ENCODE results near the gene TCF7L1.
"Not testable (repeated sequence)": the region's sequence is repeated elsewhere in the genome, so short reads cannot be mapped to it uniquely, and the experiment has no call there.

TCF7L1 gene

DNA sequence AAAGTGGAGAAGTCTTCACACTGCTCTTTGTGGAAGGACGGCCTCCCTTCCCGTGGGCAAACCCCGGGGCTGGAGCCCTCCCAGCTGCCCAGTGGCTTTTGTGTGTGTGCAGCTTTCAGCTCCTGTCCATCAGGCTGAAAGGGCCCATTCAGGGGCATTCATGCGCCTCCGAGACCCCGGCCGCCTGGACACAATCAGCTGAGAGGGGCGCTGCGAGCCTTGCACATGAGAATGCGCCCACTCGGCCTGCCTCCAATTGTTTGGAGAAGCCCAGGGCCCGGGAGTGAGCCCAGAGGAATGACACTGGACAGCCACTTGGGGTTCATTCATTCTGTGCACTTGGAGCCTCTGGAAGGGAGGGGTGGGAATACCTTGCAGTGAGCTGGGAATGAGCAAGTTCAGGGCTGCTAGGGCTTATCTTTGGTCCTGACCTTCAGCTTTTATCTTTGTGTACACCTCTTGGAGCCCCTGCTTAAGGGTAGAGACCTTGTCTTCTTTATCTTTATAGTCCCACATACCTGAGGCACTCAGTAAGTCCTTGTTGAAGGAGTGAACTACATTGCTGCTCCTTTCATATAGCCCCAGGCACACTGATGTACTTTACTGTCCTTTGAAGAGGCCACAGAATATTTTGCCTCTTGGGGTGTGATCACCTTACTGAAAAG lies 56.5 kb downstream of the TCF7L1 start:
- H3K27ac Mint-ChIP-seq = peak overlapping the region; percentile 37
- no peaks in the 10 kb centered on the region for H3K4me1 Mint-ChIP-seq
- H3K4me3 Mint-ChIP-seq = no peak overlapping the region
- peaks cover 1% of the 10 kb centered on the region for H3K9me3 Mint-ChIP-seq
- H3K36me3 Mint-ChIP-seq = no peaks in the 10 kb centered on the region
- no peak for ATAC-seq (ENCODE audit: low read depth)
- DNase-seq (ENCODE audit: low spot score in 2 of 2) = no peak
- H3K27me3 Mint-ChIP-seq = peaks cover 6% of the 10 kb centered on the region

DNA sequence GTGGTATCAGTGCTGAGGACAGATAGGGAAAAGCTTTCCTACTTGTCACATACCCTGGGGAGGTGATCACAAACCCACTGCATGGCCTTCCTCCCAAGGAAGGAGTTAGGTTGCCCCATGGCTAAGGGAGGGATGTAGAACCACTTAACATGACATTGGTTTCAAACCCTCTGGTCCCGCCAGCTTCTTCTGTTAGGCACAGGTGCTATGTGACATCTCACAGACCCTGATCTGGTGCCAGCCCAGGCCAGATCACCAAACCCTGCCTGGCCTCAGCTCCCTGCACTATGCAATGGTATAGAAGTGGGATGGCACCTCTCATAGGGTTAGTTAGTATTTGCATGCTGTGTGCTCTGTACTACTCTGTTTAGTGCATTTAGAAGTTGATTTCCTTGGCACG lies 58.0 kb downstream of the TCF7L1 start:
- H3K27me3 Mint-ChIP-seq = no peaks in the 10 kb centered on the region
- ATAC-seq (ENCODE audit: low read depth) (no peak), DNase-seq (ENCODE audit: low spot score in 2 of 2) (no peak)
- H3K4me1 Mint-ChIP-seq = no peaks in the 10 kb centered on the region
- no peaks in the 10 kb centered on the region for H3K36me3 Mint-ChIP-seq
- H3K27ac Mint-ChIP-seq = no peak overlapping the region
- peaks cover 1% of the 10 kb centered on the region for H3K9me3 Mint-ChIP-seq
- no peak overlapping the region for H3K4me3 Mint-ChIP-seq

DNA sequence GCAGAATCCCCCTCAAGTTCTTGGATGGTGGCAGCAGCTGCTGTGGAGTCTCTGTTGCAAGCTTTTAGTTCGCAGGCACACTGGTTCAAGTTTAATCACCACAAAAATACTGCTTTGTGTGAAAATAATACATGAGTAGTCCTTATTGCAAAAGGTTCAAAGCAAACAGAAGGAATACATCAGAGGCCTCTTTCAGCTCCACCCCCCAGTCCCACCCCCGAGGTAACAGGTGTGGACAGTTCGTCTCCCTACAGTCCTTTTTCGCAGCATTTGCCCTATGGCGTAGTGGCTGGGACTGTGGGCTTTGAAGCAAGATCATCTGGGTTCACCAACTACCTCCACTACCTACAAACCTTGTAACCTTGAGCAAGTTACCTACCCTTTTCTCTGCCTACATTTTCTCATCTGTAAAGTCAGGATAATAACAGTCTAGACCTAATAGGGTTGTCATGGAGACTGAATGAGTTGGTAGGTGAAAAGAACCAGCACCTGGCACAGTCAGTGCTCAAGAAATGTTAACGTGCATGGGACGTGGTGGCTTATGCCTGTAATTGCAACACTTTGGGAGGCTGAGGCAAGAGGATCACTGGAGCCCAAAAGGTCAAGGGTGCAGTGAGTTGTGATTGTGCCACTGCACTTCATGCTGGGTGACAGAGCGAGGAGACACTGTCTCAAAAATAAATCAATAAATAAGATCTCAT lies 61.7 kb downstream of the TCF7L1 start:
- Mint-ChIP-seq H3K36me3 (no peaks in the 10 kb centered on the region), H3K4me3 (no peak overlapping the region), H3K27ac (no peak overlapping the region), H3K9me3 (peaks cover 1% of the 10 kb centered on the region), H3K27me3 (peaks cover 3% of the 10 kb centered on the region), H3K4me1 (no peaks in the 10 kb centered on the region)
- ATAC-seq (ENCODE audit: low read depth) (no peak), DNase-seq (ENCODE audit: low spot score in 2 of 2) (no peak)

DNA sequence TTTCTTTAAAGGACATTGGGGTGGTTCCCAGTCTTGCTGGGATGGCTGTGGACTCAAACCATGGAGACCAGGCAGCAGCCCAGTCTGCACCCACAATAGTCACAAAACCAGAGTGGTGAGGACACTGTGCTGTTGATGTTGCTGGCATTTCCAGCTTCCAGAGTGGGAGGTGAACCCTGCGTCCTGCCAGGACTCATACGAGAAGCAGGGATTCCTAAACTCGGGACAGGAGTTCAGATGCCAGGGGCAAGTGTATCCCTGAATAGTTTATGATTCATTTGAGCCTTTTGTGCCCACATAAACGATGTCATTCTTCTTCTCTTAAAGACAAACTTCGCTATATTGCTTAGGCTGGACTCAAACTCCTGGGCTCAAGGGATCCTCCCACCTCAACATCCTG lies 62.8 kb downstream of the TCF7L1 start:
- DNase-seq (ENCODE audit: low spot score in 2 of 2) = no peak
- Mint-ChIP-seq H3K36me3 (no peaks in the 10 kb centered on the region), H3K4me1 (no peaks in the 10 kb centered on the region), H3K27ac (no peak overlapping the region), H3K27me3 (peaks cover 5% of the 10 kb centered on the region), H3K9me3 (peaks cover 1% of the 10 kb centered on the region), H3K4me3 (no peak overlapping the region)
- ATAC-seq (ENCODE audit: low read depth) = no peak

DNA sequence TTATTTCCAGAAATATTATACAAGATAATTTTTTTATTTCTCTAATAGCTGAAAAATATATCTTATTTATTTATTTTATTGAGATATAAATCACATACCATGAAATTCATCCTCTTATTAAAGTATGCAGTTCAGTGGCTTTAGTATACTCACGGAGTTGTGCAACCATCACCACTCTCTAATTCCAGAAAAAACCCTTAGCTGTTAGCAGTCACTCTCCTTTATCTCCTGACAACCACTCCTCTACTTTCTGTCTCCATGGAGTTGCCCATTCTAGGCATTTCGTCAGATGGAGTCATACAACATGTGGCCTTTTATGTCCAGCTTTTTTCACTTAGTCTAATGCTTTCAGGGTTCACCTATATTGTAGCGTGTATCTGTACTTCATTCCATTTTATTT lies 66.5 kb downstream of the TCF7L1 start:
- no peak for DNase-seq (ENCODE audit: low spot score in 2 of 2)
- peaks cover 5% of the 10 kb centered on the region for H3K27me3 Mint-ChIP-seq

DNA sequence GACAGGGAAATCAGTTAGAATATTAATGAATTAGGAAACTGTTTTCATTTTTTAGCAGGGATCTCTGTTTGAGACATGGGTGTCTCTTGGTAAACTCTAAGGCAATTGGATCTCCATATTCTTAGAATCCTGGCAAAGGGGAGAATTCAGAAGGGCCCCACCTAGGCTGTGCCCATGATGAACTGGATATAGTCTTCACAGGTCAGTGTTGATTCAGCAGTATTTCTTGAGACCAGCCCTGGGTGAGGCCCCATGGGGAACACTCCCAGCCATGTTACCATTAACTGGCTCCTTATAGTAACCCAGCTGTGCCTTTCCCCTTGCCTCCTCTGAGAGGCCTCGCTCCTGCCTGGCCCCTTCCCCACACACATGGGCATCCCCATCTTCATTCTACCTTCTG lies 76.7 kb downstream of the TCF7L1 start:
- no peak for DNase-seq (ENCODE audit: low spot score in 2 of 2)
- H3K27me3 Mint-ChIP-seq = peaks cover 17% of the 10 kb centered on the region
- peaks cover 3% of the 10 kb centered on the region for H3K4me1 Mint-ChIP-seq
- H3K4me3 Mint-ChIP-seq = no peak overlapping the region
- H3K9me3 Mint-ChIP-seq = no peaks in the 10 kb centered on the region
- ATAC-seq (ENCODE audit: low read depth) = no peak
- no peaks in the 10 kb centered on the region for H3K36me3 Mint-ChIP-seq
- H3K27ac Mint-ChIP-seq = no peak overlapping the region

More for the DNA sequence above, 66.5 kb downstream of the TCF7L1 start:
- ATAC-seq (ENCODE audit: low read depth) = no peak
- H3K9me3 Mint-ChIP-seq = no peaks in the 10 kb centered on the region
- H3K4me1 Mint-ChIP-seq = no peaks in the 10 kb centered on the region
- no peak overlapping the region for H3K27ac Mint-ChIP-seq
- no peaks in the 10 kb centered on the region for H3K36me3 Mint-ChIP-seq
- H3K4me3 Mint-ChIP-seq = no peak overlapping the region

DNA sequence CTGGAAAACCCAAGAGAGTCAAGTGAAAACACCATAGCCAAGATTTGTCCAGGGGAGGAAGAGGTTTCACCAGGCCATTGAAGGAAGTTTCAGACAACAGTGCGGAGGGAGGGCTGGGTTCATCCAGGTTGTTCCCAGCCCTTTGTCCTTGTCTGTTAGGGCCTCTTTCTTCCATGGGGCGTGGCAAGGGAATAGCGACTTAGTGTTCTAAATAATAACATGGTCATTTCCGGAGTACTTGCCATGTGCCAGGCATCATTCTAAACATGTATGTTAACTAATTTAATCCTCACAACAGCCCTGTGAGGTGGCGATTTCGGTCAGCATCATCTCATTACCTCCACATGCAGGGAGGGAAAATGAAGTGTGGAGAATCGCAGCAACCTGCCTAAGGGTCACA lies 77.3 kb downstream of the TCF7L1 start:
- Mint-ChIP-seq H3K27me3 (peaks cover 17% of the 10 kb centered on the region), H3K4me3 (no peak overlapping the region), H3K27ac (no peak overlapping the region), H3K4me1 (peaks cover 3% of the 10 kb centered on the region), H3K36me3 (no peaks in the 10 kb centered on the region), H3K9me3 (no peaks in the 10 kb centered on the region)
- no peak for DNase-seq (ENCODE audit: low spot score in 2 of 2)
- ATAC-seq (ENCODE audit: low read depth) = no peak

DNA sequence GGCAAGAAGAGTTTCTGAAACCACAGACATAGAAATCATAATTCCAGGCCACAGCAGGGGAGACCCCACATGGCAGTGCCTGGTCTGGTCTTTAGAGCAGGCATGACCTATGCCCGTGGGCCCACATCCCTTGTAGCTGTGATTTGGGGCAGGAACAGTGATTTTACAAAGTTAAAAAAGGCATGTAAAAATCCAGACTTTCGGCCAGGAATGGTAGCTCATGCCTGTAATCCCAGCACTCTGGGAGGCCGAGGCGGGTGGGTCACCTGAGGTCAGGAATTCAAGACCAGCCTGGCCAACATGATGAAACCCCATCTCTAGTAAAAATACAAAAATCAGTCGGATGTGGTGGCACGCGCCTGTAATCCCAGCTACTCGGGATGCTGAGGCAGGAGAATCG lies 78.4 kb downstream of the TCF7L1 start:
- not testable (repeated sequence) for H3K36me3 Mint-ChIP-seq

DNA sequence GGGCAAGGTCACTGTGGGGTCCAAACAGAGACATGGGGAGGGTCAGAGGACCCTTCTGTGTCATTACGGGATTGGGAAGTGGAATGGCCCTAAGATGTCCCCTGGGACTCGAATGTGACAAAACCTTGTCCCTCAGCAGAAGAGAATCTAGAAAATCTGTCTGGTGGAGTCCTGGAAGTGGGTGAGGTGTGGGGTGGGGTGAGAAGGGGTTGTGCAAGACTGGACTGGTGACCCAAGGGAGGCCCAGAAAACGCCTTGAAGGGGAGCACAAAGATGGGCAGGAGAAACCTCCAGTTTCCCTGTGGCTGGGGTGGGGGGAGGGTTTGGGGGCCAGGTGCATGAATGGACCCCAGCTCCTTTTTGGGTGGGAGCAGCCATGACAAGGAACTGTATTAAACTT lies 79.6 kb downstream of the TCF7L1 start:
- ATAC-seq (ENCODE audit: low read depth) (no peak), DNase-seq (ENCODE audit: low spot score in 2 of 2) (no peak)
- Mint-ChIP-seq H3K27me3 (peaks cover 23% of the 10 kb centered on the region), H3K4me1 (peaks cover 3% of the 10 kb centered on the region), H3K36me3 (no peaks in the 10 kb centered on the region), H3K9me3 (no peaks in the 10 kb centered on the region), H3K27ac (no peak overlapping the region), H3K4me3 (no peak overlapping the region)

More for the DNA sequence above, 78.4 kb downstream of the TCF7L1 start:
- H3K27ac Mint-ChIP-seq; H3K4me3 Mint-ChIP-seq; ATAC-seq (ENCODE audit: low read depth); H3K4me1 Mint-ChIP-seq; H3K9me3 Mint-ChIP-seq; DNase-seq (ENCODE audit: low spot score in 2 of 2): not testable (repeated sequence)
- H3K27me3 Mint-ChIP-seq = peaks cover 17% of the 10 kb centered on the region

DNA sequence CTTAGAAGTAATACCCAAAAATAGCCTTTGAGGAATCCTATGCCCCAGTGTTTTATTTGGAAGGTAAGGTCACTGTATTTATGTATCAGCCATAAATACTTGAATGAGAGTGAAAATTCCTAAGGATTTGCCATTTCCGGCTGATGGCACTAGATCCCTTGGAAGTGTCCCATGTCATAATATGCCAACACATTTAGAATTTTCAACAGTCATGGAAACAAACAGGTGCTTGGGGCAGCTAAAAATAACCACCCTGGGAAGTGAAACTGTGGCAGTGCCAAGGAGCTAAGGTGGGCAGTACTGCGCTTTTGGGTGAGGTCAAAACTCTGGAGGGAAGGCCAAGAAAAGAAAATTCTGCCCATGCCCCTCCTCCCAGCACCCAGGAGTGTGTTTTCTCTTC lies 80.2 kb downstream of the TCF7L1 start:
- peaks cover 3% of the 10 kb centered on the region for H3K4me1 Mint-ChIP-seq
- H3K27me3 Mint-ChIP-seq = peaks cover 21% of the 10 kb centered on the region
- no peaks in the 10 kb centered on the region for H3K9me3 Mint-ChIP-seq
- no peak for DNase-seq (ENCODE audit: low spot score in 2 of 2)
- no peak overlapping the region for H3K4me3 Mint-ChIP-seq
- ATAC-seq (ENCODE audit: low read depth) = no peak
- H3K36me3 Mint-ChIP-seq = no peaks in the 10 kb centered on the region
- no peak overlapping the region for H3K27ac Mint-ChIP-seq

DNA sequence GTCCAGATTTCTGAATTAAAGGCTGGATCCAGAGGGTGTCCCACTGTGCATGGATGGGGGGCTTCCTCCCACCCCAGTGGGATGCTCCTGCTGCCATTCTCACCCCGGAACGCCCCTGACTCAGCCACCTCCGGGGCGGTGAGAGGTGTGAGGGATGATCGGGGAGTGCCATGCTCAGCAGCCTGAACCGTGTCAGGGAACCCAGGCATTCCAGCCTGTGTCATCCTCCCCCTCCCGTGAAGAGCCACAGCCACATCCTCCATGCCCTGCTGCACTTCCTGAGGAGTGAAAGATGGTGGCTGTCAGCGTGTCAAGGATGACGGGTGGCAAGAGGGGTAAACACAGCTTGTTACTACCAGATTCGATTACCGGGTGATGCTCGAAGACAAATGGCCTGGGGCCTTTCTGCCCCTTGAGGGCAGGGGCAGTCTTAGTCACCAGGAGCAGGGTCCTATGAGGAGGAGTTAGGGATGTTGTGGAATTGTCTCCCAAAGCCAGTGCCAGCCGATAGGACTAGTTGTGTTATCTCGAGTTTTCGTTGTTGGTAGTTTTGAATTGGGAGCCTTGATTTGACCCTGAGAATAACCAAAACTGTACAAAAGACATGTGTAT lies 80.8 kb downstream of the TCF7L1 start:
- Mint-ChIP-seq H3K9me3 (no peaks in the 10 kb centered on the region), H3K27ac (no peak overlapping the region), H3K36me3 (no peaks in the 10 kb centered on the region), H3K4me1 (peaks cover 3% of the 10 kb centered on the region), H3K27me3 (peaks cover 21% of the 10 kb centered on the region), H3K4me3 (no peak overlapping the region)
- no peak for DNase-seq (ENCODE audit: low spot score in 2 of 2)
- ATAC-seq (ENCODE audit: low read depth) = no peak

DNA sequence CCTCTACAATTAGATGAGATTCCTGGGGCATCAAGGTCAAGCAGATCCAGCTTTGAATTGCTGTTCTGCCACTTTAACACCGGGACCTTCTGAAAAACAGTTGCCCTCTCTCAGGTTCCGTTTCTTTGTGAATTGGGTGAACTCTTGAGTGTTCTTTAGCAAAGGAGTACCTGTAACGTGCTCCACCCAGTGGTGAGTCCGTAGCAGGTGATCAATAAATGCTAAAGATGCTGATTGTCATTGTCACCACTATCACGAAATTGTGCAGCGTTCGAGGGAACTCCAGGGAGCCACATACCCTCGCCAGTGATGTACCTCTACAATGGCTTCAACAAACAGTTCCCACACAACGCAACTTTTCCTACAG lies 81.9 kb downstream of the TCF7L1 start:
- DNase-seq (ENCODE audit: low spot score in 2 of 2) (no peak), ATAC-seq (ENCODE audit: low read depth) (no peak)
- peaks cover 3% of the 10 kb centered on the region for H3K4me1 Mint-ChIP-seq
- no peaks in the 10 kb centered on the region for H3K36me3 Mint-ChIP-seq
- peaks cover 23% of the 10 kb centered on the region for H3K27me3 Mint-ChIP-seq
- no peak overlapping the region for H3K4me3 Mint-ChIP-seq
- H3K27ac Mint-ChIP-seq = no peak overlapping the region
- no peaks in the 10 kb centered on the region for H3K9me3 Mint-ChIP-seq

DNA sequence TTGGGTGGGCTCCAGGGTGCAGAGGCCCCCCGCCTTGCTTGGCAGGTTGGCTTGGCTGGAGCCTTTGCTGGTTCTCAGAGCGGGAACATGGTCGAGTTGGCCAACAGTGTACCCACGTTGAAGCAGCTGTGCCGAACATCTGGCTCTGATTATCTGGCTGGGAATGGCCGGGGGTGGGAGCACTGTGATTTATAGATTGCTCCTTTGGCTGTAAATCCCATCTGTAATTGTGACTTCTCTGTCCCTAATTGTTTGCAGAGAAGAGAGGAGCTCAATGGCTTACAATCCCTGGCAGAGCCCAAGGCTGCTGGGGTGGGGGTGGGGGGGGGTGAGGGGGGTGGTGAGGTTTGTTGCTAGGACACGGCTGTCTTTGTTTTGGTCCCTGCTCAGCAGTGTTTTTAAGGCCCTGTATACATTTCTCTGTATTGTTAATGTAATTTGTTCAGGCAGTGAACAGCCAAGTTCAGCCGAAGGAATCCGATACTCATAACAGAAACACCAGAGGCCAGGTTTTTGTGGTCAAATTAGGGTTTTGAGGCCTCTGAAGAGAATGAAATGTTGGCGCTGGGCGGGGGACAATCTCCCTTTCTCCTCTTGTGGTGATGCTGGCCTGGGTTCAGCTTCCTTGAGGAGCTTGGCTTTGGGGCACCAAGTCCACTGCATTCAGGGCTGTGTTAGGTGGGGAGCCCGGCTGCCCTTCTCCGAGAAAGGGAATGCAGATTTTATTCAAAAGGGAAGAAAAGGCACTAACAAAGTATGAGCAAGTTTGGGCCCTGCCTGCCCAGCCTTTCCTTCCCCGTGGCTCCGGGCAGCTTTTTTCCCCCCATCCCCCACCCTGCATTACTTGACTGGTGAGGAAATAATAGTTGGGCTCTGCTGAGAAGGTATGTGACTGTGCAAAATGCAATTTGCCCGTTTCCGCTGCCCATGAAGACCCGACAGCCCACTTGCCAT lies 82.5 kb downstream of the TCF7L1 start:
- Mint-ChIP-seq H3K4me1 (peaks cover 3% of the 10 kb centered on the region), H3K9me3 (no peaks in the 10 kb centered on the region), H3K36me3 (no peaks in the 10 kb centered on the region), H3K27ac (no peak overlapping the region), H3K27me3 (peaks cover 23% of the 10 kb centered on the region), H3K4me3 (no peak overlapping the region)
- DNase-seq (ENCODE audit: low spot score in 2 of 2) (no peak), ATAC-seq (ENCODE audit: low read depth) (no peak)

DNA sequence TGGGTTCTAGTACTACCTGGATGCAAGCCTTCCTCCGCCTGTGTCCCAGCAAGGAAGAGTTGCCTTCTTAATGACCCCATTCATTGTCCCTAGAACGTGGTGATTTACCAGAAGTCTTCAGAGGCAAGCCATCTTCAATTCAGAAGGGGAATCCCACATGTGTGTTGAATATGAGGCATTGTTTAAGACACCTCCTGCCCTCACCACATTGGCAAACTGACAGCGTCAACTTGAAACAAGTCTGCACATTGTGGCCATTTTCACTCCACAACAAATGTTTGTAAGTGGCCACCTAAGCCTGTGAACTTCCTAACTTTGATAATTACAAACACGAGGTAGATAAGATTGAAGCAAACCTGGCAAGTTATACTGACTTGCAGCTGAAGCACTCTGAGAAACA lies 83.7 kb downstream of the TCF7L1 start:
- H3K4me3 Mint-ChIP-seq = no peak overlapping the region
- H3K27me3 Mint-ChIP-seq = peaks cover 21% of the 10 kb centered on the region
- DNase-seq (ENCODE audit: low spot score in 2 of 2) = no peak
- no peak for ATAC-seq (ENCODE audit: low read depth)
- H3K9me3 Mint-ChIP-seq = no peaks in the 10 kb centered on the region
- no peak overlapping the region for H3K27ac Mint-ChIP-seq
- H3K4me1 Mint-ChIP-seq = peaks cover 3% of the 10 kb centered on the region
- no peaks in the 10 kb centered on the region for H3K36me3 Mint-ChIP-seq
